Neural cell (in vitro differentiated cells): ENCODE results near the gene PLA2G1B.

ENCODE experiments used
- CTCF ChIP-seq: fragments of 450-650 bp; IDR thresholded peaks from 2 replicates; pipeline ENCODE4 v1.5.1; 2014; ENCODE audit warnings: antibody characterized with exemption, mild to moderate bottlenecking, moderate library complexity; ENCODE audit not compliant: poor library complexity, severe bottlenecking
- EP300 ChIP-seq: fragments of 450-650 bp; conservative IDR thresholded peaks from 2 replicates; pipeline ENCODE4 v1.6.1; 2014; ENCODE audit warnings: antibody characterized with exemption, mild to moderate bottlenecking, moderate library complexity; ENCODE audit not compliant: poor library complexity, severe bottlenecking
- EZH2 ChIP-seq: fragments of 200-600, 300-800 bp; shearing (Covaris generic), sonication (generic); IDR thresholded peaks from 2 replicates; pipeline ENCODE4 v1.6.1; 2014; ENCODE audit warnings: antibody characterized with exemption, low read length, borderline replicate concordance, mild to moderate bottlenecking; ENCODE audit not compliant: insufficient read depth, poor library complexity, severe bottlenecking
- MXI1 ChIP-seq: fragments of 450-650 bp; conservative IDR thresholded peaks from 2 replicates; pipeline ENCODE4 v1.6.1; 2014; ENCODE audit warnings: antibody characterized with exemption, mild to moderate bottlenecking; ENCODE audit not compliant: poor library complexity, severe bottlenecking
- POLR2AphosphoS5 ChIP-seq: IDR thresholded peaks from 2 replicates; pipeline ENCODE4 v1.6.1; 2012
- RAD21 ChIP-seq: fragments of 450-650 bp; conservative IDR thresholded peaks from 2 replicates; pipeline ENCODE4 v1.6.1; 2014; ENCODE audit warnings: antibody characterized with exemption, mild to moderate bottlenecking, moderate library complexity
- REST ChIP-seq: IDR thresholded peaks from 2 replicates; pipeline ENCODE4 v1.6.1; 2012; ENCODE audit warnings: borderline replicate concordance

GRCh38 chr12:120316798-120317223 is 10.8 kb downstream of the PLA2G1B start:
- TF ChIP-seq REST (no peak), RAD21 (no peak), EP300 (no peak), CTCF (no peak), POLR2AphosphoS5 (no peak), MXI1 (no peak), EZH2 (no peak)
